Peyer's patch (tissue), 4 donors: ENCODE measurements around the gene SMG9.

Experiments
- POLR2A ChIP-seq, 2 donors: fragments of 450-650 bp; IDR thresholded peaks; one replicate each; pipeline ENCODE4 v1.5.1; 2017; ENCODE audit warnings: antibody characterized with exemption in 2 of 2, mild to moderate bottlenecking in 2 of 2, moderate library complexity in 2 of 2
- TF ChIP-seq, protein P1 (sequence below), 6 experiments: fragments of 450-650 bp in 4 of 6; fragments of 200-600 bp in 2 of 6; sonication (generic) in 1 of 6; IDR thresholded peaks; one replicate each; pipeline ENCODE4 v1.5.1; 2017 to 2019; ENCODE audit warnings: antibody characterized with exemption in 6 of 6, mild to moderate bottlenecking in 3 of 6, moderate library complexity in 1 of 6

DNA sequence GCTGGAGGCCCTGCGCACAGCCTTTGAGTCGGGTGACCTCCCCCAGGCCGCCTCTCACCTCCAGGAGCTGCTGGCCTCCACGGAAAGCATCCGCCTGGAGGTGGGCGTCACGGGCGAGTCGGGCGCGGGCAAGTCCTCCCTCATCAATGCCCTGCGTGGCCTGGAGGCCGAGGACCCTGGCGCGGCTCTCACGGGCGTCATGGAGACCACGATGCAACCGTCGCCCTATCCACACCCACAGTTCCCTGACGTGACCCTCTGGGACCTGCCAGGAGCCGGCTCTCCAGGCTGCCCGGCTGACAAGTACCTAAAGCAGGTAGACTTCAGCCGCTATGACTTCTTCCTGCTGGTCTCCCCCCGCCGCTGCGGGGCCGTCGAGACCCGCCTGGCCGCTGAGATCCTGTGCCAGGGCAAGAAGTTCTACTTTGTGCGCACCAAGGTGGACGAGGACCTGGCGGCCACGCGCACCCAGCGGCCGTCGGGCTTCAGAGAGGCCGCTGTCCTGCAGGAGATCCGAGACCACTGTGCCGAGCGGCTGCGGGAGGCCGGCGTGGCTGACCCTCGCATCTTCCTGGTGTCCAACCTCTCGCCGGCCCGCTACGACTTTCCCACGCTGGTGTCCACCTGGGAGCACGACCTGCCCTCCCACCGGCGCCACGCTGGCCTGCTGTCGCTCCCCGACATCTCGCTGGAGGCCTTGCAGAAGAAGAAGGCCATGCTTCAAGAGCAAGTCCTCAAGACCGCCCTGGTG lies 36.0 kb downstream of the SMG9 start:
- no peak for TF ChIP-seq POLR2A (IDR thresholded peaks at IDR 0.05)
- TF ChIP-seq, protein P1, sequence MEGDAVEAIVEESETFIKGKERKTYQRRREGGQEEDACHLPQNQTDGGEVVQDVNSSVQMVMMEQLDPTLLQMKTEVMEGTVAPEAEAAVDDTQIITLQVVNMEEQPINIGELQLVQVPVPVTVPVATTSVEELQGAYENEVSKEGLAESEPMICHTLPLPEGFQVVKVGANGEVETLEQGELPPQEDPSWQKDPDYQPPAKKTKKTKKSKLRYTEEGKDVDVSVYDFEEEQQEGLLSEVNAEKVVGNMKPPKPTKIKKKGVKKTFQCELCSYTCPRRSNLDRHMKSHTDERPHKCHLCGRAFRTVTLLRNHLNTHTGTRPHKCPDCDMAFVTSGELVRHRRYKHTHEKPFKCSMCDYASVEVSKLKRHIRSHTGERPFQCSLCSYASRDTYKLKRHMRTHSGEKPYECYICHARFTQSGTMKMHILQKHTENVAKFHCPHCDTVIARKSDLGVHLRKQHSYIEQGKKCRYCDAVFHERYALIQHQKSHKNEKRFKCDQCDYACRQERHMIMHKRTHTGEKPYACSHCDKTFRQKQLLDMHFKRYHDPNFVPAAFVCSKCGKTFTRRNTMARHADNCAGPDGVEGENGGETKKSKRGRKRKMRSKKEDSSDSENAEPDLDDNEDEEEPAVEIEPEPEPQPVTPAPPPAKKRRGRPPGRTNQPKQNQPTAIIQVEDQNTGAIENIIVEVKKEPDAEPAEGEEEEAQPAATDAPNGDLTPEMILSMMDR (IDR thresholded peaks at IDR 0.05) = no peak
